Endothelial cell of umbilical vein (primary cell): Measurements from ENCODE around the gene NR2F2. TPM values are rescaled to one million over a fixed set of nuclear protein-coding genes. Genes with fewer than 3 reads are reported as not detected.
A peak's percentile ranks its signal among the peaks of the same experiment; 100 is the strongest.

Source experiments
- BruUV-seq: library from RNA; stranded (reverse); fragments of 400-500 nt; replicated peaks from 2 replicates; lab custom pipeline; 2021; lab: Mats Ljungman, UMichigan
- CTCF ChIA-PET: fragments of 300-600, 350-600 bp; sonication (Branson Sonifier 250); formaldehyde crosslinking; loops from one replicate; lab custom pipeline; 2021; ENCODE audit warnings: antibody characterized with exemption, inconsistent platforms; lab: Charles Lee
- POLR2A ChIA-PET: fragments of 300-600, 350-600 bp; sonication (Branson Sonifier 250); formaldehyde crosslinking; loops from one replicate; lab custom pipeline; 2021; ENCODE audit warnings: antibody characterized with exemption, inconsistent platforms; lab: Charles Lee
- DNase-seq: peaks from one replicate; pipeline ENCODE4 v3.0.0-alpha.2; 2011; ENCODE audit warnings: low read depth, low spot score
- FAIRE-seq: peaks from 2 replicates; lab custom pipeline; 2011; peaks lifted over from hg19 to GRCh38; lab: Jason Lieb, UNC
- H2AFZ ChIP-seq: 2 replicates; pipeline ENCODE4 v1.6.0; 2012; ENCODE audit warnings: low read depth, low read length, control low read depth, inconsistent platforms
- H3K27ac ChIP-seq: 2 replicates; pipeline ENCODE4 v1.5.1; 2011; ENCODE audit warnings: low read depth, mild to moderate bottlenecking, control low read depth, low read length, moderate library complexity; ENCODE audit not compliant: insufficient read depth
- H3K27me3 ChIP-seq, 2 experiments: 2 replicates each; pipeline versions ENCODE4 v1.6.0 to v1.6.1; 2011; ENCODE audit warnings: low read length in 2 of 2, mixed read lengths in 1 of 2; ENCODE audit not compliant: control insufficient read depth in 2 of 2, insufficient read depth in 2 of 2
- H3K36me3 ChIP-seq, 2 experiments: 2 replicates in 1 of 2; 3 replicates in 1 of 2; pipeline ENCODE4 v1.5.1; 2011; ENCODE audit warnings: low read length in 2 of 2, mild to moderate bottlenecking in 1 of 2, moderate library complexity in 1 of 2; ENCODE audit not compliant: control insufficient read depth in 2 of 2, insufficient read depth in 2 of 2; ENCODE audit errors: extremely low read depth in 1 of 2
- H3K4me1 ChIP-seq: 3 replicates; pipeline ENCODE4 v1.5.1; 2011; ENCODE audit warnings: mild to moderate bottlenecking, low read length; ENCODE audit not compliant: control insufficient read depth, insufficient read depth; ENCODE audit errors: extremely low read depth
- H3K4me2 ChIP-seq: 2 replicates; pipeline ENCODE4 v1.6.1; 2011; ENCODE audit warnings: low read length, control low read depth, mixed read lengths; ENCODE audit not compliant: insufficient read depth
- H3K4me3 ChIP-seq, 3 experiments: fragments of 200-600 bp in 1 of 3; sonication (generic), shearing (Covaris generic) in 1 of 3; replicated peaks in 1 of 3; 2 replicates each; pipeline ENCODE4 v1.5.1; 2011 to 2016; ENCODE audit warnings: control low read depth in 3 of 3, low read length in 3 of 3, mild to moderate bottlenecking in 2 of 3, inconsistent platforms in 1 of 3, low read depth in 1 of 3, moderate library complexity in 1 of 3; ENCODE audit not compliant: insufficient read depth in 1 of 3
- H3K79me2 ChIP-seq: 2 replicates; pipeline ENCODE4 v1.6.0; 2012; ENCODE audit warnings: low read length, inconsistent platforms; ENCODE audit not compliant: control insufficient read depth, insufficient read depth
- H3K9ac ChIP-seq: replicated peaks from 2 replicates; pipeline ENCODE3; 2011; ENCODE audit warnings: low read length, control low read depth; ENCODE audit not compliant: insufficient read depth; ENCODE audit errors: extremely low read depth
- H3K9me1 ChIP-seq: replicated peaks from 3 replicates; pipeline ENCODE4 v1.6.0; 2011; ENCODE audit warnings: mild to moderate bottlenecking, low read length; ENCODE audit not compliant: control insufficient read depth, insufficient read depth; ENCODE audit errors: extremely low read depth
- H3K9me3 ChIP-seq: replicated peaks from 2 replicates; pipeline ENCODE4 v1.5.1; 2012; ENCODE audit warnings: low read length, inconsistent platforms; ENCODE audit not compliant: control insufficient read depth, insufficient read depth
- H4K20me1 ChIP-seq: replicated peaks from 2 replicates; pipeline ENCODE3; 2011; ENCODE audit warnings: mild to moderate bottlenecking, low read length; ENCODE audit not compliant: control insufficient read depth, insufficient read depth; ENCODE audit errors: extremely low read depth
- CTCF ChIP-seq, 2 donors: IDR thresholded peaks; 1 replicate in 1 of 2; 2 replicates in 1 of 2; pipeline ENCODE4 v1.5.1; 2011; ENCODE audit warnings: low read length in 2 of 2, mild to moderate bottlenecking in 2 of 2, moderate library complexity in 2 of 2, control low read depth in 1 of 2, inconsistent platforms in 1 of 2, low read depth in 1 of 2; ENCODE audit not compliant: insufficient read depth in 1 of 2; ENCODE audit errors: extremely low read depth in 1 of 2
- EZH2 ChIP-seq: IDR thresholded peaks from 2 replicates; pipeline ENCODE4 v1.6.1; 2012; ENCODE audit warnings: borderline replicate concordance, low read depth, mild to moderate bottlenecking, moderate library complexity, low read length, inconsistent platforms; ENCODE audit not compliant: severe bottlenecking
- FOS ChIP-seq: IDR thresholded peaks from 2 replicates; pipeline ENCODE4 v1.6.1; 2011; ENCODE audit warnings: mild to moderate bottlenecking, low read length, moderate library complexity, borderline replicate concordance; ENCODE audit not compliant: insufficient read depth
- GATA2 ChIP-seq: IDR thresholded peaks from 2 replicates; pipeline ENCODE4 v1.7.0; 2011; ENCODE audit warnings: low read depth, mild to moderate bottlenecking, moderate library complexity, mixed read lengths, low read length; ENCODE audit not compliant: insufficient read length, insufficient read depth
- JUN ChIP-seq: IDR thresholded peaks from 2 replicates; pipeline ENCODE4 v1.6.1; 2011; ENCODE audit warnings: borderline replicate concordance, low read depth; ENCODE audit not compliant: insufficient read length, insufficient read depth
- MAX ChIP-seq: IDR thresholded peaks from 2 replicates; pipeline ENCODE4 v1.6.1; 2011; ENCODE audit not compliant: insufficient read depth, insufficient read length
- MYC ChIP-seq: IDR thresholded peaks from one replicate; pipeline ENCODE4 v1.6.1; 2011; ENCODE audit warnings: mild to moderate bottlenecking, low read depth, low read length
- POLR2A ChIP-seq: IDR thresholded peaks from 2 replicates; pipeline ENCODE4 v1.6.1; 2012; ENCODE audit warnings: low read depth, mild to moderate bottlenecking, control low read depth, low read length
- POLR2AphosphoS5 ChIP-seq: IDR thresholded peaks from 2 replicates; pipeline ENCODE4 v1.6.1; 2012; ENCODE audit warnings: low read depth, mild to moderate bottlenecking, control low read depth, low read length, moderate library complexity; ENCODE audit not compliant: insufficient read depth
- dilution Hi-C: fragments of 300-500 bp; cut with MboI; formaldehyde crosslinking; loops from one replicate; pipeline ENCODE4 v1.15.0; 2019; ENCODE audit warnings: low sequenced_read_pairs; ENCODE audit not compliant: extremely low pct_ligation_motif_present
- intact Hi-C: fragments of 100-400 bp; cut with micrococcal nuclease; formaldehyde crosslinking; loops from one replicate; pipeline ENCODE4 v1.10.0; 2022
- polyA plus RNA-seq, 4 experiments: library from polyadenylated mRNA; depleted of rRNA in 3 of 4; stranded (reverse) in 3 of 4; unstranded in 1 of 4; fragments of >200 nt; gene quantifications; 2 replicates each; pipeline versions ENCODE4 v1.2.1 to v1.2.3, GENCODE V29; 2011 to 2012; ENCODE audit warnings: missing spikeins in 1 of 4
- total RNA-seq: library from RNA; stranded (reverse); gene quantifications from 2 replicates; pipeline ENCODE4 v1.2.3, GENCODE V29; 2021

NR2F2 gene
- total and polyA plus RNA-seq, 2 donors (not counting 3 experiments of a cell fraction or from before 2014, with no cell fraction given) = 105 to 182 TPM

GRCh38 chr15:96328181-96328876 is 2.2 kb upstream of the NR2F2 start:
- CTCF ChIA-PET = interaction anchor here (0.6 to 4.7 kb wide), 19 partner anchors 8 to 1743 kb away, joined by 3 to 37 read pairs (median 14); no protein-coding TSS in a partner anchor
- no TSS peak for BruUV-seq
- H3K9ac ChIP-seq = peak overlapping the region; percentile 97

DNA sequence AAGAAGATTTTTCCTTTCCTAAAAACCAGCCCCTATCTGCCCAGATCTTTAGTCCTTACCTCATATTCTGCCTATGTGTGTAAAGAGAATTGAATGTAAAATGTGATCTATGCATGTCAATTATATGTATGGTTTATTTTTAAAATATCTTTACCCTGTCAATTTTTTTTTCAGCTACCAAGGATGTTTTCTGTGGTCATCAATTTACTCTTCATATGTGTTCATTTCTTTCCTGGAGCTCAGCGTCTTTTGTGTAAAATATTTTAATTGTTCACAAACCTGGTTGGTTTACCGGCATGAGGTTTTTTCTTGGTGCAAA is 1.7 kb upstream of the NR2F2 start:
- Histone ChIP-seq H3K9me3 (no peaks in the 10 kb centered on the region), H3K79me2 (peaks cover 95% of the 10 kb centered on the region), H3K36me3 (peaks cover 6 to 9% of the 10 kb centered on the region in 2 experiments), H4K20me1 (no peaks in the 10 kb centered on the region), H3K4me3 (peak overlapping the region; percentile 63 to 89 (median 71)), H3K9me1 (no peaks in the 10 kb centered on the region), H3K27ac (peak overlapping the region; percentile 85), H3K27me3 (no peaks in the 10 kb centered on the region), H3K4me1 (peaks cover 39% of the 10 kb centered on the region), H3K4me2 (peak overlapping the region; percentile 88), H3K9ac (peak overlapping the region; percentile 97), H2AFZ (no peak overlapping the region)
- ChIA-PET CTCF (interaction anchor here (0.6 to 4.7 kb wide), 9 partner anchors 13 to 1658 kb away, joined by 3 to 37 read pairs (median 30); no protein-coding TSS in a partner anchor), POLR2A (interaction anchor here (1.0 to 3.1 kb wide), 3 partner anchors 55 to 1068 kb away, joined by 6 to 14 read pairs (median 12); no protein-coding TSS in a partner anchor)
- BruUV-seq = no TSS peak
- FAIRE-seq (no peak), DNase-seq (no peak)
- dilution Hi-C loops (loop anchor here (25.0 kb wide), 1 partner anchor 1017 kb away; no protein-coding TSS in a partner anchor), intact Hi-C loops (loop anchor here (1.0 to 5.0 kb wide), 5 partner anchors 442 to 1722 kb away; no protein-coding TSS in a partner anchor)
- TF ChIP-seq POLR2A (no peak), MAX (no peak), CTCF (IDR thresholded peaks at IDR 0.05; ENCODE audit: extremely low read depth in 1 of 2, insufficient read depth in 1 of 2, low read depth in 1 of 2, low read length in 2 of 2) (no peak), GATA2 (no peak), POLR2AphosphoS5 (no peak), MYC (no peak), FOS (no peak), JUN (no peak), EZH2 (no peak)

More at GRCh38 chr15:96328181-96328876, 2.2 kb upstream of the NR2F2 start:
- Histone ChIP-seq H3K27me3 (no peaks in the 10 kb centered on the region), H4K20me1 (no peaks in the 10 kb centered on the region), H3K79me2 (peaks cover 95% of the 10 kb centered on the region), H2AFZ (no peak overlapping the region), H3K9me1 (no peaks in the 10 kb centered on the region), H3K4me2 (peak overlapping the region; percentile 88), H3K4me1 (peaks cover 44% of the 10 kb centered on the region), H3K9me3 (no peaks in the 10 kb centered on the region), H3K27ac (peak overlapping the region; percentile 85), H3K4me3 (peak overlapping the region; percentile 63 to 89 (median 71)), H3K36me3 (peaks cover 5 to 6% of the 10 kb centered on the region in 2 experiments)
- DNase-seq (peak; percentile 68), FAIRE-seq (no peak)
- intact Hi-C loops = loop anchor here (1.0 to 5.0 kb wide), 5 partner anchors 441 to 1721 kb away; no protein-coding TSS in a partner anchor
- POLR2A ChIA-PET = interaction anchor here (1.0 to 3.1 kb wide), 4 partner anchors 54 to 1076 kb away, joined by 6 to 14 read pairs (median 10); no protein-coding TSS in a partner anchor
- dilution Hi-C loops = loop anchor here (25.0 kb wide), 1 partner anchor 1016 kb away; no protein-coding TSS in a partner anchor
- no peak for TF ChIP-seq MYC
- no peak for TF ChIP-seq GATA2
- peak; percentile 23 for TF ChIP-seq POLR2AphosphoS5
